ENCODE measurements around the gene SLC25A21.
"Not testable (repeated sequence)": the region's sequence is repeated elsewhere in the genome, so short reads cannot be mapped to it uniquely, and the experiment has no call there.

The SLC25A21 gene

GRCh38 chr14:37172024-37172869 is at the start of gene SLC25A21:
TSS of gene SLC25A21 (minus strand) at chr14:37172606.
- no peak for DNase-seq (ENCODE audit: low read depth in 1 of 2, low spot score in 1 of 2)

DNA sequence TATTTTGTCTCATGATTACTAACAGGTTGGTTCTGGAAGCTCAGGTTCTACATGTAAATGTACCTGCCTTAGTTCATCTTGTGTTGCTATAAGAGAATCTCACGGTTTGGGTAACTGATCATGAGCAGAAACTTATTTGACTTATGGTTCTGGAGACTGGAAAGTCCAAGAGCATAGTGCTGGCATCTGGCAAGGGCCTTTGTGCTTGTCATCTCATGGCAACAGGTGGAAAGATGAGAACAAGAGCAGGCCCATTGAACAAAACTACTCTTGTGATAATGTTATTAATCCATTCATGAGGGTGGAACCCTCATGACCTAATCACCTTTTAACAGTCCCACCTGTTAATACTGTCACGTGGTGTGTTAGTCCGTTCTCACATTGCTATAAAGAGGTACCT is 48.7 kb upstream of the SLC25A21 start:
- no peak for DNase-seq (ENCODE audit: low read depth in 1 of 2, low spot score in 1 of 2)

DNA sequence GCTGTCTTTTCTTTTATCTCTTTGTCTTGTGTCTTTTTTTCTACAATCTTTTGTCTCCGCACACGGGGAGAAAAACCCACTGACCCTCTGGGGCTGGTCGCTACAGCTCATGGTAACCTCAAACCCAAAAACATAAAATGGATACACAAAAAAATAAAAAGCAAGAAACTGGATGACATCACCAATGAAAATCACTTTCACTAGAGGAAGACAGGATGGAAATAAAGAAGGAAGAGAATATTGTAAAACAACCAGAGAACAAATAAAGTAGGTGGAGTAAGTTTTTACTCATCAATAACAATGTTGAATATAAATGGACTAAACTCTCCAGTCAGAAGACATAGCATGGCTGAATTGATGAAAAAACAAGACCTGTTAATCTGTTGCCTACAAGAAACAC is 42.9 kb upstream of the SLC25A21 start:
- no peak for DNase-seq (ENCODE audit: low read depth in 1 of 2, low spot score in 1 of 2)

DNA sequence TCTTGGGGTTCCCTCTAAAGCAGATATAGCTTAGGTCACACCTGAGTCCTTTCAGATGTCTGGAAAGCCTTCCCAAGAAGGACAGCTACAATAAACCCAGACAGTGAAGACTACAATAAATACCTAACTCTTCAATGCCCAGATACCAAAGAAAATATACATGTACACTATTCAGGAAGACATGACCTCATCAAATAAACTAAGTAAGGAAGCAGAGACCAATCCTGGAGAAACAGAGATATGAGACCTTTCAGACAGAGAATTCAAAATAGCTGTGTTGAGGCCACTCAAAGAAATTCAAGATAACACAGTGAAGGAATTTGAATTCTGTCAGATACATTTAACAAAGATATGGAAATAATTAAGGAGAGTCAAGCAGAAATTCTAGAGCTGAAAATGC is 40.6 kb upstream of the SLC25A21 start:
- no peak for DNase-seq (ENCODE audit: low read depth in 1 of 2, low spot score in 1 of 2)

GRCh38 chr14:37210448-37210847 is 38.0 kb upstream of the SLC25A21 start:
- no peak for DNase-seq (ENCODE audit: low read depth in 1 of 2, low spot score in 1 of 2)

GRCh38 chr14:37209617-37210016 is 37.2 kb upstream of the SLC25A21 start:
- not testable (repeated sequence) for DNase-seq (ENCODE audit: low read depth in 1 of 2, low spot score in 1 of 2)

- DNase-seq (ENCODE audit: low read depth in 1 of 2, low spot score in 1 of 2): not testable (repeated sequence)
These were observed 33.5 kb upstream of the SLC25A21 start for GRCh38 chr14:37205623-37206605.

- no peak for DNase-seq (ENCODE audit: low read depth in 1 of 2, low spot score in 1 of 2)
These were observed 31.0 kb upstream of the SLC25A21 start for GRCh38 chr14:37203423-37203822.

GRCh38 chr14:37202812-37203211 is 30.4 kb upstream of the SLC25A21 start:
- DNase-seq (ENCODE audit: low read depth in 1 of 2, low spot score in 1 of 2): no peak

DNA sequence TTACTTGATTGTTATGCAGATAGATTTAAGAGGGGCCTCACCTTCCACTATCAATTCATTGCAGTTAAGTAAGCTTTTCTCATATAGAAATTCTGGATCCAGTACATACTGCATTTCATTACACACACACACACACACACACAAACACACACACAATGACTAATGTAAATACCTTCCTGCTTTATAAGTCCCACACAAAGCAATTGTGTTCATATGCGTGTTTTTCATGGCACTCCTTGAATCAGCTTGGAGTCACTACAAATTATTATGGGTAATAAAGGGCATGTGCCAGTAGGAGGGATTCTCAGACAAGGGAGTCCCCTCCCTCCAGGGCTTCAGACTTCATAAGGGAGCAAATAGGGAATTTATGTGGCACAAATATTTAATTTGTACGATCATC is 29.9 kb upstream of the SLC25A21 start:
- no peak for DNase-seq (ENCODE audit: low read depth in 1 of 2, low spot score in 1 of 2)

DNA sequence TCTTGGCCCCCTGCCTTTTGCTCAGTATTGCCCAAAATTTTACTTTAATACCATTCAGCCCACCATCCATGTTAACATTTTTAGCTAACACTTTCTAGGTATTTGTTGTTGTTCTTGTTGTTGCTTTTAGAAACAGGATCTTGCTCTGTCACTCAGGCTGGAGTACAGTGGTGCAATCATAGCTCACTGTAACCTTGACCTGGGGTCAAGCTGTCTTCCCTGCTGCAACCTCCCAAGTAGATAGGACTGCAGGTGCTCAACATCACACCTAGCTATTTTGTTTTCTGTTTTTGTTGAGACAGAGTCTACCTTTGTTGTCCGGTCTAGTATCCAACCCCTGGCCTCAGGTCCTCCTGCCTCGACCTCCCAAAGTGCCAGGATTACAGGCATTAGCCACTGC is 29.3 kb upstream of the SLC25A21 start:
- DNase-seq (ENCODE audit: low read depth in 1 of 2, low spot score in 1 of 2): no peak

GRCh38 chr14:37198907-37199306 is 26.5 kb upstream of the SLC25A21 start:
- no peak for DNase-seq (ENCODE audit: low read depth in 1 of 2, low spot score in 1 of 2)

DNA sequence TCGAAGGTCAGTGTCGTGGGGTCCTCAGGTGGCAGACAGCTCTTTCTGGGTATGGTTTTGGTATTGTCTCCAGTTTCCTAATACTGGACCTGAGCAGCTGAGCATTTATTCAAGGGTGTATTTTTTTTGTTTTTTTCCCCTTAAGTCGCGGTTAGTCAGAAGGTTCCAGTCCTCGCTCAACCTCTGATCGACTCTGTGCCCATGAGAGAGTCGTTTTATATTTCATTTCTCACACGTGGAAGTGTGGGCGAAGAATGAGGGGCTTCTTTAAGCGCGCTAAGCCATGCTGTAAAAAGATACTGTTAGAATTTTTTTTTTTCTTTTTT is 25.8 kb upstream of the SLC25A21 start:
- no peak for DNase-seq (ENCODE audit: low read depth in 1 of 2, low spot score in 1 of 2)

DNA sequence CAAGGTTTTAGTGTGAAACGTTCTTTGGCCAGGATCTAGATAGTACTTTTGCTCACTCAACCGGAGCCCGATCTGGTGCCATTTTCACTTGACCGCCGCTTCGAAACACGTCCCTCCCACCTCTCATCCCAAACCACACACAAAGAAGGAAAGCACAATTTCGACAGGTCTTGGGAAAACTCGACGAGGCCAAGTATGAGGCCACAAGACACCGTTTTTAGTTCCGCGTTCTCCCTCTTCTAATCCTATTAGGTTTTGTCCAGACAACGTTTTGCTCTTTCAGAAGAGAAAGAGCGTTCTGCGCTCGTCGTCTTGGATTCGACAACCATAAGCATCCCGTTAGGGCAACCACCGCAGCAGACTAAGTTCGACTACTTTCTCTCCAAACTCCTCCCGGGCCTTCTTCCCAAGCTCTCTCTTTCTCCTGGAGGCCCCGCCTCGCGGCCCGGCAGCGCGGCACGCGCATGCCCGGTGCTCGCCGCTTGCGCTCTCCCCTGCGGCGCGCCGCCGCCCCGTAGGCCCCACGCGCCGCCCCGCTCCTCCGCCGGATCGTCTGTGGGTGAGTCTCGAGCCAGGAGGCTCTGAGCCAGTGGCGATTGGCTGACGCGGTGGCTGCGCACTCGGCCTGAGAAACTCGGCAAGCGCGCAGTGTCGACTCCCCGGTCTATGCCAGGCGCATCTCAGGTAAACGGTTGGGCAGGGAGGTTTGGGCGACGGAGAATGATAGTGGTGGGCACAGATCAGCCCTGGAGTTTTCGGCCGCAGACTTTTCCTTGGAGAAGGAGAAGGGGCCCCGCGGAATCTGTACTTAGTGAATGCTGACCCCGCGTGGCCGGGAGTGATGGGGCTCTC is 25.2 kb upstream of the SLC25A21 start, which contains the start of gene MIPOL1:
Gene MIPOL1, plus strand, starts transcription at position 517 of the 852 bp plus-strand sequence. CDS start 49,952 bp downstream, outside the sequence.
- DNase-seq (ENCODE audit: low read depth in 1 of 2, low spot score in 1 of 2): peak in 1 of 2 donors; percentile 6

- DNase-seq (ENCODE audit: low read depth in 1 of 2, low spot score in 1 of 2): no peak
These were observed 24.4 kb upstream of the SLC25A21 start for GRCh38 chr14:37196604-37197420.

DNA sequence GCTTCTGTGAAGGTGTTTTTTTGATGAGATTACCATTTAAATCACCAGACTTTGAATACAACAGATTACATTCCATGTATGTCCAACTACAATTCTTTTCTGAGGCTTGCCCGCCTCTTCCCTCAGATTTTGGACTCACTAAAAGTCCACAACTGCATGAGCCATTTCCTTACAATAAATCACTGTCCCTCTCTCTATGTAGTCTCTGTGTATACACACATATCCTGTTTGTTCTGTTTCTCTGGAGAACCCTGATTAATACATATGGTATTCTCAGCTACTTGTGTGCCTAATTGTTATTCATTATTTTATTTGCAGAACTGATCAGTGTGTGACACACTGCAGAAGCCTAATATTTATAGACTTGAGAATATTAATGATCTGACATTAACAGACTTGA is 22.9 kb upstream of the SLC25A21 start:
- no peak for DNase-seq (ENCODE audit: low read depth in 1 of 2, low spot score in 1 of 2)

- no peak for DNase-seq (ENCODE audit: low read depth in 1 of 2, low spot score in 1 of 2)
These were observed 22.3 kb upstream of the SLC25A21 start for GRCh38 chr14:37194698-37195097.

DNA sequence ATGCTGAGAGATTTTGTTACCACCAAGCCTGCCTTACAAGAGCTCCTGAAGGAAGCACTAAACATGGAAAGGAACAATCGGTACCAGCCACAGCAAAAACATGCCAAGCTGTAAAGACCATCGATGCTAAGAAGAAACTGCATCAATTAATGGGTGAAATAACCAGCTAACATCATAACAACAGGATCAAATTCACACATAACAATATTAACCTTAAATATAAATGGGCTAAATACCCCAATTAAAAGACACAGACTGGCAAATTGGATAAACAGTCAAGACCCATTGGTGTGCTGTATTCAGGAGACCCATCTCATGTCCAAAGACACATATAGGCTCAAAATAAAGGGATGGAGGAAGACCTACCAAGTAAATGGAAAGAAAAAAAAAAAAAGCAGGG is 17.3 kb upstream of the SLC25A21 start:
- DNase-seq (ENCODE audit: low read depth in 1 of 2, low spot score in 1 of 2): not testable (repeated sequence)

GRCh38 chr14:37187840-37188577 is 15.6 kb upstream of the SLC25A21 start:
- DNase-seq (ENCODE audit: low read depth in 1 of 2, low spot score in 1 of 2): not testable (repeated sequence)

All from stimulated activated CD4-positive, alpha-beta T cell treated with anti-CD3 and anti-CD28 coated beads, Interleukin-15, amount 100 ng/mL, for 1 hour (primary cell).